ENCODE data around the gene TNFRSF12A. TPM values are rescaled to one million over a fixed set of nuclear protein-coding genes. Genes with fewer than 3 reads are reported as not detected.

TNFRSF12A gene
- total and polyA plus RNA-seq, 10 of the 15 experiments (the other 5 are each of a cell fraction or from before 2014, with no cell fraction given), result 0.35 to 1.7 (median 1.2) TPM; not detected in 2

DNA sequence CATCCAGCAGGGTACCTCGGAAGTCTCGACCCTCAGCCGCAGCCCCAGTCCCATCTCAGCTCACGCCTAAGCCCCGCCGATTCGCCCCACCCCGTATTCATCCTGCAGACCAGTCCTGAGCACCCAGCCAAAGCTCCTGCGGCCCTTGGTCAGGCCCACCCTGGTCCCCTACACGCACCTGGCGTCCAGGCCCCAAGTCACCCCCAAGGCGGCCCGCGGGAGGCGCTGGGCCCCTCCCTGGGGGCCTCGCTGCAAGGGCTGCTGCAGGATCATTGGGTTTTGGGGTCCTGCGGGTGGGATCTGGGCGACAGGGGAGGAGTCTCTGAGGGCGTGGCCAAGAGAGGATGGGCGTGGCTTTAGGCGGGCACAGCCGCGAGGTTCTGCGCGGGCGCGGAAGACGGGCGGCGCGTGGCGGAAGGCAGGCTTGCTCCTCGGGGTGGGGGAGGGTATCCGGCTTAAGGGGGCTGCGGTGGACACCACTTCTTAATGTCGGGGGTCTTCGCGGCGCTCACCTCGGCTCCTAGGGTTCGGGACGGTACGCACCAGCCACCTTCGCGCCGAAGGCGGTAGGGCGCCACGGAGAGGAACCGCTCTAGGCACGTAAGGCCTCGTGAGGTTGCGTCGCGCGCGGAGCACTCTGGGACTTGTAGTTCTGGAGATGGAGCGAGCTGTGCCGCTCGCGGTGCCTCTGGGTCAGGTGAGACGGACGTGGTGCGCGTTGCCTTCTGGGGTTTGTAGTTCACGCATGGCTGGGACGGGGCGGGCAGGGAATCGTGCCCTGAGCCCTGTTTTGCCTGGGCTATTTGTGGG lies 3.7 kb downstream of the TNFRSF12A start, which contains the start of the genes HCFC1R1 and THOC6 (continued):
- TF ChIP-seq, protein P1, sequence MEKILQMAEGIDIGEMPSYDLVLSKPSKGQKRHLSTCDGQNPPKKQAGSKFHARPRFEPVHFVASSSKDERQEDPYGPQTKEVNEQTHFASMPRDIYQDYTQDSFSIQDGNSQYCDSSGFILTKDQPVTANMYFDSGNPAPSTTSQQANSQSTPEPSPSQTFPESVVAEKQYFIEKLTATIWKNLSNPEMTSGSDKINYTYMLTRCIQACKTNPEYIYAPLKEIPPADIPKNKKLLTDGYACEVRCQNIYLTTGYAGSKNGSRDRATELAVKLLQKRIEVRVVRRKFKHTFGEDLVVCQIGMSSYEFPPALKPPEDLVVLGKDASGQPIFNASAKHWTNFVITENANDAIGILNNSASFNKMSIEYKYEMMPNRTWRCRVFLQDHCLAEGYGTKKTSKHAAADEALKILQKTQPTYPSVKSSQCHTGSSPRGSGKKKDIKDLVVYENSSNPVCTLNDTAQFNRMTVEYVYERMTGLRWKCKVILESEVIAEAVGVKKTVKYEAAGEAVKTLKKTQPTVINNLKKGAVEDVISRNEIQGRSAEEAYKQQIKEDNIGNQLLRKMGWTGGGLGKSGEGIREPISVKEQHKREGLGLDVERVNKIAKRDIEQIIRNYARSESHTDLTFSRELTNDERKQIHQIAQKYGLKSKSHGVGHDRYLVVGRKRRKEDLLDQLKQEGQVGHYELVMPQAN (conservative IDR thresholded peaks at IDR 0.05), result peak; percentile 71; the same call in 1 of the 2 replicates
- TF ChIP-seq, protein P2, sequence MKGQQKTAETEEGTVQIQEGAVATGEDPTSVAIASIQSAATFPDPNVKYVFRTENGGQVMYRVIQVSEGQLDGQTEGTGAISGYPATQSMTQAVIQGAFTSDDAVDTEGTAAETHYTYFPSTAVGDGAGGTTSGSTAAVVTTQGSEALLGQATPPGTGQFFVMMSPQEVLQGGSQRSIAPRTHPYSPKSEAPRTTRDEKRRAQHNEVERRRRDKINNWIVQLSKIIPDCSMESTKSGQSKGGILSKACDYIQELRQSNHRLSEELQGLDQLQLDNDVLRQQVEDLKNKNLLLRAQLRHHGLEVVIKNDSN (IDR thresholded peaks at IDR 0.05; ENCODE audit: borderline replicate concordance, extremely low read length, insufficient read depth, low read depth, low read length), result peak; percentile 93
- TF ChIP-seq, protein P3, sequence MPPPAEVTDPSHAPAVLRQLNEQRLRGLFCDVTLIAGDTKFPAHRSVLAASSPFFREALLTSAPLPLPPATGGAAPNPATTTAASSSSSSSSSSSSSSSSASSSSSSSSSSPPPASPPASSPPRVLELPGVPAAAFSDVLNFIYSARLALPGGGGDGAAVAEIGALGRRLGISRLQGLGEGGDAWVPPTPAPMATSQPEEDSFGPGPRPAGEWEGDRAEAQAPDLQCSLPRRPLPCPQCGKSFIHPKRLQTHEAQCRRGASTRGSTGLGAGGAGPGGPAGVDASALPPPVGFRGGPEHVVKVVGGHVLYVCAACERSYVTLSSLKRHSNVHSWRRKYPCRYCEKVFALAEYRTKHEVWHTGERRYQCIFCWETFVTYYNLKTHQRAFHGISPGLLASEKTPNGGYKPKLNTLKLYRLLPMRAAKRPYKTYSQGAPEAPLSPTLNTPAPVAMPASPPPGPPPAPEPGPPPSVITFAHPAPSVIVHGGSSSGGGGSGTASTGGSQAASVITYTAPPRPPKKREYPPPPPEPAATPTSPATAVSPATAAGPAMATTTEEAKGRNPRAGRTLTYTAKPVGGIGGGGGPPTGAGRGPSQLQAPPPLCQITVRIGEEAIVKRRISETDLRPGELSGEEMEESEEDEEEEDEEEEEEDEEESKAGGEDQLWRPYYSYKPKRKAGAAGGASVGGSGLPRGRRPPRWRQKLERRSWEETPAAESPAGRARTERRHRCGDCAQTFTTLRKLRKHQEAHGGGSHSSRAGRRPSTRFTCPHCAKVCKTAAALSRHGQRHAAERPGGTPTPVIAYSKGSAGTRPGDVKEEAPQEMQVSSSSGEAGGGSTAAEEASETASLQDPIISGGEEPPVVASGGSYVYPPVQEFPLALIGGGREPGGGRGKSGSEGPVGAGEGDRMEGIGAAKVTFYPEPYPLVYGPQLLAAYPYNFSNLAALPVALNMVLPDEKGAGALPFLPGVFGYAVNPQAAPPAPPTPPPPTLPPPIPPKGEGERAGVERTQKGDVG (CRISPR knock-in tag; IDR thresholded peaks at IDR 0.05), result 0 out of 2 replicates have a peak, but pooled peaks have one; percentile 11
- TF ChIP-seq EGR1 (IDR thresholded peaks at IDR 0.05; ENCODE audit: borderline replicate concordance in 1 of 2, low read depth in 2 of 2, low read length in 2 of 2), result peak; percentile 36 to 95; a peak in 2 of 3 replicates
- 0 out of 2 replicates have a peak, but pooled peaks have one; percentile 52 for TF ChIP-seq CBFB (IDR thresholded peaks at IDR 0.05; ENCODE audit: low read depth)
- peak; percentile 76 to 87 for TF ChIP-seq BHLHE40 (IDR thresholded peaks at IDR 0.05; ENCODE audit: borderline replicate concordance in 1 of 2, low read depth in 2 of 2, low read length in 1 of 2)
- peak; percentile 88 for TF ChIP-seq RB1 (IDR thresholded peaks at IDR 0.05; ENCODE audit: borderline replicate concordance)
- TF ChIP-seq MTA3 (IDR thresholded peaks at IDR 0.05; ENCODE audit: borderline replicate concordance, low read length), result no peak
- TF ChIP-seq, protein P4, sequence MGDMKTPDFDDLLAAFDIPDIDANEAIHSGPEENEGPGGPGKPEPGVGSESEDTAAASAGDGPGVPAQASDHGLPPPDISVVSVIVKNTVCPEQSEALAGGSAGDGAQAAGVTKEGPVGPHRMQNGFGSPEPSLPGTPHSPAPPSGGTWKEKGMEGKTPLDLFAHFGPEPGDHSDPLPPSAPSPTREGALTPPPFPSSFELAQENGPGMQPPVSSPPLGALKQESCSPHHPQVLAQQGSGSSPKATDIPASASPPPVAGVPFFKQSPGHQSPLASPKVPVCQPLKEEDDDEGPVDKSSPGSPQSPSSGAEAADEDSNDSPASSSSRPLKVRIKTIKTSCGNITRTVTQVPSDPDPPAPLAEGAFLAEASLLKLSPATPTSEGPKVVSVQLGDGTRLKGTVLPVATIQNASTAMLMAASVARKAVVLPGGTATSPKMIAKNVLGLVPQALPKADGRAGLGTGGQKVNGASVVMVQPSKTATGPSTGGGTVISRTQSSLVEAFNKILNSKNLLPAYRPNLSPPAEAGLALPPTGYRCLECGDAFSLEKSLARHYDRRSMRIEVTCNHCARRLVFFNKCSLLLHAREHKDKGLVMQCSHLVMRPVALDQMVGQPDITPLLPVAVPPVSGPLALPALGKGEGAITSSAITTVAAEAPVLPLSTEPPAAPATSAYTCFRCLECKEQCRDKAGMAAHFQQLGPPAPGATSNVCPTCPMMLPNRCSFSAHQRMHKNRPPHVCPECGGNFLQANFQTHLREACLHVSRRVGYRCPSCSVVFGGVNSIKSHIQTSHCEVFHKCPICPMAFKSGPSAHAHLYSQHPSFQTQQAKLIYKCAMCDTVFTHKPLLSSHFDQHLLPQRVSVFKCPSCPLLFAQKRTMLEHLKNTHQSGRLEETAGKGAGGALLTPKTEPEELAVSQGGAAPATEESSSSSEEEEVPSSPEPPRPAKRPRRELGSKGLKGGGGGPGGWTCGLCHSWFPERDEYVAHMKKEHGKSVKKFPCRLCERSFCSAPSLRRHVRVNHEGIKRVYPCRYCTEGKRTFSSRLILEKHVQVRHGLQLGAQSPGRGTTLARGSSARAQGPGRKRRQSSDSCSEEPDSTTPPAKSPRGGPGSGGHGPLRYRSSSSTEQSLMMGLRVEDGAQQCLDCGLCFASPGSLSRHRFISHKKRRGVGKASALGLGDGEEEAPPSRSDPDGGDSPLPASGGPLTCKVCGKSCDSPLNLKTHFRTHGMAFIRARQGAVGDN (IDR thresholded peaks at IDR 0.05), result peak; percentile 50; the same call in 1 of the 2 replicates
- TF ChIP-seq, protein P5, sequence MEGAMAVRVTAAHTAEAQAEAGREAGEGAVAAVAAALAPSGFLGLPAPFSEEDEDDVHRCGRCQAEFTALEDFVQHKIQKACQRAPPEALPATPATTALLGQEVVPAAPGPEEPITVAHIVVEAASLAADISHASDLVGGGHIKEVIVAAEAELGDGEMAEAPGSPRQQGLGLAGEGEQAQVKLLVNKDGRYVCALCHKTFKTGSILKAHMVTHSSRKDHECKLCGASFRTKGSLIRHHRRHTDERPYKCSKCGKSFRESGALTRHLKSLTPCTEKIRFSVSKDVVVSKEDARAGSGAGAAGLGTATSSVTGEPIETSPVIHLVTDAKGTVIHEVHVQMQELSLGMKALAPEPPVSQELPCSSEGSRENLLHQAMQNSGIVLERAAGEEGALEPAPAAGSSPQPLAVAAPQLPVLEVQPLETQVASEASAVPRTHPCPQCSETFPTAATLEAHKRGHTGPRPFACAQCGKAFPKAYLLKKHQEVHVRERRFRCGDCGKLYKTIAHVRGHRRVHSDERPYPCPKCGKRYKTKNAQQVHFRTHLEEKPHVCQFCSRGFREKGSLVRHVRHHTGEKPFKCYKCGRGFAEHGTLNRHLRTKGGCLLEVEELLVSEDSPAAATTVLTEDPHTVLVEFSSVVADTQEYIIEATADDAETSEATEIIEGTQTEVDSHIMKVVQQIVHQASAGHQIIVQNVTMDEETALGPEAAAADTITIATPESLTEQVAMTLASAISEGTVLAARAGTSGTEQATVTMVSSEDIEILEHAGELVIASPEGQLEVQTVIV (IDR thresholded peaks at IDR 0.05; ENCODE audit: borderline replicate concordance, partially characterized antibody), result peak; percentile 78
- TF ChIP-seq TAF1 (IDR thresholded peaks at IDR 0.05; ENCODE audit: borderline replicate concordance, low read depth, low read length), result peak; percentile 57; the same call in 1 of the 2 replicates
- peak; percentile 83 for TF ChIP-seq SIN3A (IDR thresholded peaks at IDR 0.05; ENCODE audit: low read depth, low read length)
- no peak for TF ChIP-seq IRF4 (IDR thresholded peaks at IDR 0.05; ENCODE audit: low read depth, low read length)
